H1 (cell line): ENCODE measurements around the gene LTBP1. TPM values are rescaled to one million over a fixed set of nuclear protein-coding genes. Genes with fewer than 3 reads are reported as not detected.

ENCODE experiments used
- CTCF ChIA-PET: fragments of 300-600 bp; sonication (Branson Sonifier 250); formaldehyde crosslinking; loops from one replicate; lab custom pipeline; 2021; ENCODE audit not compliant: partially characterized antibody; lab: Charles Lee
- POLR2A ChIA-PET: fragments of 300-600 bp; sonication (Branson Sonifier 250); formaldehyde crosslinking; loops from one replicate; lab custom pipeline; 2021; ENCODE audit warnings: inconsistent platforms; ENCODE audit not compliant: partially characterized antibody; lab: Charles Lee
- DNase-seq, 2 experiments: peaks; one replicate each; pipeline versions ENCODE4 v3.0.0 to v3.0.0-alpha.2; 2010 to 2022; ENCODE audit warnings: low spot score in 2 of 2, low read depth in 1 of 2, mixed read lengths in 1 of 2
- FAIRE-seq: peaks from 2 replicates; lab custom pipeline; 2011; peaks lifted over from hg19 to GRCh38; lab: Jason Lieb, UNC
- H2AFZ ChIP-seq: 2 replicates; pipeline ENCODE4 v1.8.1; 2012; ENCODE audit warnings: low read length, inconsistent platforms
- H2AK5ac ChIP-seq: 2 replicates; pipeline ENCODE4 v1.6.1; 2013; ENCODE audit warnings: low read depth, low read length
- H2BK120ac ChIP-seq: replicated peaks from 2 replicates; pipeline ENCODE3; 2013; ENCODE audit warnings: low read depth, low read length, inconsistent platforms
- H2BK12ac ChIP-seq: 2 replicates; pipeline ENCODE4 v1.6.1; 2013; ENCODE audit warnings: low read depth, low read length
- H2BK15ac ChIP-seq: 2 replicates; pipeline ENCODE4 v1.6.1; 2013; ENCODE audit warnings: low read length
- H2BK20ac ChIP-seq: 2 replicates; pipeline ENCODE4 v1.6.1; 2013; ENCODE audit warnings: low read length
- H2BK5ac ChIP-seq: 2 replicates; pipeline ENCODE4 v1.6.1; 2013; ENCODE audit warnings: low read depth, low read length
- H3K14ac ChIP-seq: 2 replicates; pipeline ENCODE4 v1.6.1; 2013; ENCODE audit warnings: inconsistent platforms; ENCODE audit not compliant: insufficient read length
- H3K18ac ChIP-seq: 2 replicates; pipeline ENCODE4 v1.6.1; 2013; ENCODE audit warnings: low read length; ENCODE audit errors: extremely low read depth
- H3K23ac ChIP-seq: 2 replicates; pipeline ENCODE4 v1.6.1; 2013; ENCODE audit warnings: inconsistent platforms; ENCODE audit not compliant: insufficient read length
- H3K23me2 ChIP-seq: 2 replicates; pipeline ENCODE4 v1.6.1; 2013; ENCODE audit warnings: low read depth, low read length
- H3K27ac ChIP-seq: 2 replicates; pipeline ENCODE4 v1.6.1; 2011; ENCODE audit warnings: low read depth, low read length, inconsistent platforms
- H3K27me3 ChIP-seq, 4 experiments: replicated peaks in 1 of 4; 1 replicate in 1 of 4; 2 replicates in 3 of 4; pipeline versions ENCODE4 v1.6.1 to v1.8.1; 2011 to 2013; ENCODE audit warnings: low read length in 3 of 4, mild to moderate bottlenecking in 3 of 4, inconsistent platforms in 2 of 4, mixed read lengths in 2 of 4, moderate library complexity in 1 of 4; ENCODE audit not compliant: control insufficient read depth in 3 of 4, insufficient read depth in 3 of 4; ENCODE audit errors: extremely low read depth in 1 of 4
- H3K36me3 ChIP-seq, 4 experiments: 2 replicates each; pipeline versions ENCODE4 v1.6.1 to v1.8.1; 2011 to 2013; ENCODE audit warnings: mild to moderate bottlenecking in 4 of 4, low read length in 3 of 4, moderate library complexity in 2 of 4, control low read depth in 1 of 4, inconsistent platforms in 1 of 4; ENCODE audit not compliant: insufficient read depth in 4 of 4, control insufficient read depth in 2 of 4
- H3K4ac ChIP-seq: replicated peaks from 2 replicates; pipeline ENCODE3; 2013; ENCODE audit warnings: low read length, low read depth, mixed read lengths, inconsistent platforms; ENCODE audit not compliant: insufficient read length
- H3K4me1 ChIP-seq, 4 experiments: replicated peaks in 1 of 4; 1 replicate in 1 of 4; 2 replicates in 3 of 4; pipeline versions ENCODE4 v1.6.1 to v1.8.1; 2011 to 2013; ENCODE audit warnings: low read length in 3 of 4, inconsistent platforms in 2 of 4, mixed read lengths in 1 of 4; ENCODE audit not compliant: insufficient read depth in 4 of 4, control insufficient read depth in 3 of 4
- H3K4me2 ChIP-seq, 2 experiments: 2 replicates each; pipeline versions ENCODE4 v1.6.1 to v1.8.1; 2011 to 2013; ENCODE audit warnings: low read depth in 2 of 2, low read length in 2 of 2, control low read depth in 1 of 2, inconsistent platforms in 1 of 2, mild to moderate bottlenecking in 1 of 2; ENCODE audit not compliant: insufficient read depth in 1 of 2
- H3K4me3 ChIP-seq, 4 experiments: fragments of 200-600, 300-600 bp in 1 of 4; sonication (generic), shearing (Covaris generic), sonication (Bioruptor Twin) in 1 of 4; 2 replicates each; pipeline versions ENCODE4 v1.5.1 to v1.8.1; 2011 to 2016; ENCODE audit warnings: low read length in 4 of 4, low read depth in 3 of 4, control low read depth in 2 of 4, inconsistent platforms in 2 of 4, mild to moderate bottlenecking in 2 of 4, mixed read lengths in 1 of 4, moderate library complexity in 1 of 4; ENCODE audit not compliant: insufficient read depth in 2 of 4; ENCODE audit errors: extremely low read depth in 1 of 4
- H3K56ac ChIP-seq: replicated peaks from 2 replicates; pipeline ENCODE3; 2013; ENCODE audit warnings: low read depth, mild to moderate bottlenecking, mixed read lengths, low read length, inconsistent platforms; ENCODE audit not compliant: insufficient read length
- H3K79me1 ChIP-seq: 2 replicates; pipeline ENCODE4 v1.6.1; 2013; ENCODE audit warnings: low read depth, low read length, control low read depth
- H3K79me2 ChIP-seq, 2 experiments: 2 replicates each; pipeline versions ENCODE4 v1.6.1 to v1.8.1; 2012 to 2013; ENCODE audit warnings: low read length in 2 of 2, mild to moderate bottlenecking in 2 of 2, inconsistent platforms in 1 of 2; ENCODE audit not compliant: insufficient read depth in 2 of 2, control insufficient read depth in 1 of 2
- H3K9ac ChIP-seq, 4 experiments: replicated peaks in 1 of 4; 1 replicate in 1 of 4; 2 replicates in 3 of 4; pipeline versions ENCODE4 v1.6.1 to v1.8.1; 2011 to 2013; ENCODE audit warnings: low read depth in 3 of 4, low read length in 3 of 4, control low read depth in 2 of 4, mild to moderate bottlenecking in 2 of 4, moderate library complexity in 2 of 4, inconsistent platforms in 1 of 4; ENCODE audit errors: extremely low read depth in 1 of 4
- H3K9me3 ChIP-seq, 2 experiments: 2 replicates each; pipeline versions ENCODE4 v1.6.1 to v1.8.1; 2012 to 2013; ENCODE audit warnings: mild to moderate bottlenecking in 2 of 2, moderate library complexity in 2 of 2, control low read depth in 1 of 2, inconsistent platforms in 1 of 2, low read depth in 1 of 2, low read length in 1 of 2, mixed read lengths in 1 of 2; ENCODE audit not compliant: insufficient read depth in 2 of 2
- H4K20me1 ChIP-seq, 2 experiments: replicated peaks in 1 of 2; 2 replicates each; pipeline versions ENCODE3 to v1.8.1; 2011 to 2013; ENCODE audit warnings: inconsistent platforms in 2 of 2, low read length in 2 of 2, mild to moderate bottlenecking in 1 of 2; ENCODE audit not compliant: insufficient read depth in 2 of 2, control insufficient read depth in 1 of 2
- H4K5ac ChIP-seq: 2 replicates; pipeline ENCODE4 v1.6.1; 2013; ENCODE audit warnings: low read length, low read depth, mixed read lengths, inconsistent platforms; ENCODE audit not compliant: insufficient read length
- H4K8ac ChIP-seq: 2 replicates; pipeline ENCODE4 v1.8.0; 2013; ENCODE audit warnings: mild to moderate bottlenecking, moderate library complexity, low read length, inconsistent platforms; ENCODE audit not compliant: insufficient read depth; ENCODE audit errors: extremely low read depth
- H4K91ac ChIP-seq: replicated peaks from 2 replicates; pipeline ENCODE3; 2013; ENCODE audit warnings: low read length, mixed read lengths, inconsistent platforms; ENCODE audit not compliant: insufficient read length
- ATF3 ChIP-seq: IDR thresholded peaks from 2 replicates; pipeline ENCODE4 v1.6.1; 2011; ENCODE audit warnings: low read depth, mild to moderate bottlenecking, low read length; ENCODE audit not compliant: insufficient read depth
- CBX8 ChIP-seq: fragments of 300-800, 300-1000 bp; sonication (generic); IDR thresholded peaks from 2 replicates; pipeline ENCODE4 v1.7.1; 2016; ENCODE audit warnings: low read depth, low read length, borderline replicate concordance
- CHD2 ChIP-seq: IDR thresholded peaks from 2 replicates; pipeline ENCODE4 v1.6.1; 2012; ENCODE audit warnings: low read length, improper control_type of control experiment
- GABPA ChIP-seq: IDR thresholded peaks from 2 replicates; pipeline ENCODE4 v1.6.1; 2011; ENCODE audit warnings: mild to moderate bottlenecking, low read length, moderate library complexity, borderline replicate concordance; ENCODE audit not compliant: insufficient read depth
- HDAC6 ChIP-seq: IDR thresholded peaks from one replicate; pipeline ENCODE4 v1.7.1; 2012; ENCODE audit warnings: low read depth, mild to moderate bottlenecking, inconsistent platforms, low read length, moderate library complexity
- KDM1A ChIP-seq: fragments of 200-600, 300-600 bp; sonication (generic); IDR thresholded peaks from 2 replicates; pipeline ENCODE4 v1.7.1; 2016; ENCODE audit warnings: mild to moderate bottlenecking, low read length, borderline replicate concordance
- POU5F1 ChIP-seq: IDR thresholded peaks from 2 replicates; pipeline ENCODE4 v1.6.1; 2011; ENCODE audit warnings: low read depth, mild to moderate bottlenecking, low read length, moderate library complexity
- WGBS, 2 experiments: shearing (Covaris generic) in 1 of 2; methylation state at CpG; one replicate each; pipeline versions ENCODE4 v1.1.6 to v1.1.7; 2013 to 2015; ENCODE audit warnings: low lambda C conversion rate in 2 of 2, mixed read lengths in 2 of 2, inconsistent platforms in 1 of 2, low coverage in 1 of 2, missing lambda C conversion rate in 1 of 2; ENCODE audit not compliant: insufficient replicate concordance in 2 of 2, insufficient coverage in 1 of 2, insufficient read length in 1 of 2; ENCODE audit errors: extremely low coverage in 1 of 2, missing lambda C conversion rate in 1 of 2; 5-methylcytosine and 5-hydroxymethylcytosine counted together
- polyA plus RNA-seq, 7 experiments: library from polyadenylated mRNA; depleted of rRNA in 3 of 7; stranded (reverse) in 5 of 7; unstranded in 2 of 7; fragments of >200 nt in 5 of 7; fragments of 200-250 nt in 2 of 7; gene quantifications; 1 replicate in 5 of 7; 2 replicates in 1 of 7; 4 replicates in 1 of 7; pipeline versions ENCODE4 v1.2.1 to v1.2.3, GENCODE V29; 2011 to 2013; ENCODE audit warnings: missing spikeins in 2 of 7, mixed read lengths in 2 of 7
- total RNA-seq: library from RNA; stranded (reverse); fragmentation: NEBNext Ultra II Directional; extraction: Animal tissue kit (Norgen Biotek cat#: 25700); gene quantifications from 2 replicates; pipeline ENCODE4 v1.2.1, GENCODE V29; 2021

The LTBP1 gene
- total and polyA plus RNA-seq, 2 of the 8 experiments (the other 6 are each of a cell fraction or from before 2014, with no cell fraction given): 15.4 to 24.7 TPM

DNA sequence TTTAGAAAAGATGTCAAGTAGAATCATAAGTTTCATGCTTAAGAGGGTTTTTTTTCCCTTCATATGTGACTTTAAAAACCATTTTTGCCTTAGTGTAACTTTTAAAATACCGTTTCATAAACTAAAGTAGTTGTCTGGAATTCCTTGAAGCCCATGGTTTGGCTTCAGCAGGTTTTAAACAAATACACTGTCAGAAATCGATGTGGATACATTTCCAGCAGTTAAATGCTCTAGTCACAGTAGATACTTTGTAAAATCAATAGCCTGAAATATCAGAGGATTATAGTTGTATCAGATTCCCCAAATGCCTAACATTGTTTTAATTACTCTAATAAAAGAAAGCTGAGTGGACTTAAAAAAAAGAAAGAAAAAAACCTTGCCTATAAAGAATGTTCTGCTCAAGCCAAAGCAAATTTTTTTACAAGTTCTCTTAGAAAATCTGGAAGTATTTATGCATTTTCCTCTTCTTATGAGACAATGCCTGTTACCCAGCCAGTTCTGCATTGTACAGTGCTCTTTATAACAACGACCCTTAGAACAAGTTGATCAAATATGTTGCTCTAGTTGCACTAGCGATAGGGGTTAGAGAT lies 260.5 kb downstream of the LTBP1 start:
- no peak overlapping the region for H2BK12ac ChIP-seq
- no peak overlapping the region for H3K4me2 ChIP-seq
- no peak overlapping the region for H3K27ac ChIP-seq
- H3K18ac ChIP-seq: no peak overlapping the region
- no peak overlapping the region for H3K9ac ChIP-seq
- no peaks in the 10 kb centered on the region for H3K79me1 ChIP-seq
- H3K4me1 ChIP-seq: peaks cover 0 to 2% (median 0%) of the 10 kb centered on the region in 4 experiments; a peak in 2 of 7 replicates
- no peak for TF ChIP-seq HDAC6
- TF ChIP-seq KDM1A: no peak
- TF ChIP-seq POU5F1: no peak
- no peak for TF ChIP-seq ATF3
- no peak for TF ChIP-seq CHD2
- no peak for TF ChIP-seq GABPA
- TF ChIP-seq CBX8: no peak
- TF ChIP-seq, all 59 proteins: peak for 0
- Histone ChIP-seq H3K23ac (no peak overlapping the region), H3K23me2 (no peaks in the 10 kb centered on the region), H2AK5ac (no peak overlapping the region), H3K14ac (no peak overlapping the region), H4K91ac (no peak overlapping the region), H2AFZ (no peak overlapping the region), H3K36me3 (no peaks in the 10 kb centered on the region), H4K20me1 (no peaks in the 10 kb centered on the region), H3K27me3 (no peaks in the 10 kb centered on the region), H2BK5ac (no peak overlapping the region), H3K4me3 (no peak overlapping the region), H3K9me3 (no peaks in the 10 kb centered on the region), H2BK15ac (no peak overlapping the region), H3K56ac (no peak overlapping the region), H4K5ac (no peak overlapping the region), H2BK120ac (no peak overlapping the region), H4K8ac (no peak overlapping the region), H3K4ac (no peak overlapping the region), H2BK20ac (no peak overlapping the region), H3K79me2 (no peaks in the 10 kb centered on the region)
- WGBS, 2 experiments: 93% methylated on average over 4 of the region's 4 CpGs; no CpG with 5 or more reads in 1 of the 2 experiments
- DNase-seq: no peak
- ChIA-PET CTCF (interaction anchor here (1.5 kb wide), 1 partner anchor 165 kb away, joined by 4 read pairs; no protein-coding TSS in a partner anchor), POLR2A (no interaction called here)
- FAIRE-seq: no peak
